GM21737 (cell line): ENCODE results near the gene MITF.
"Not testable (repeated sequence)": the region's sequence is repeated elsewhere in the genome, so short reads cannot be mapped to it uniquely, and the experiment has no call there.

Experiments
- ATAC-seq: cut with Tn5 transposase; IDR thresholded peaks from one replicate; pipeline ENCODE4 v1.9.1; 2021; ENCODE audit warnings: mild to moderate bottlenecking, moderate library complexity; ENCODE audit not compliant: unreplicated experiment

The MITF gene

GRCh38 chr3:69902386-69902785 is 163.1 kb downstream of the MITF start:
- no peak for ATAC-seq

- ATAC-seq = no peak
Measured at GRCh38 chr3:69906351-69906966, 167.2 kb downstream of the MITF start.

GRCh38 chr3:69907554-69907953 is 168.3 kb downstream of the MITF start:
- no peak for ATAC-seq

GRCh38 chr3:69909859-69910258 is 170.6 kb downstream of the MITF start:
- ATAC-seq = not testable (repeated sequence)

GRCh38 chr3:69913422-69913821 is 174.2 kb downstream of the MITF start:
- no peak for ATAC-seq

- no peak for ATAC-seq
Measured at GRCh38 chr3:69914395-69914794, 175.1 kb downstream of the MITF start.

GRCh38 chr3:69915726-69916125 is 176.5 kb downstream of the MITF start:
- no peak for ATAC-seq

- not testable (repeated sequence) for ATAC-seq
Measured at GRCh38 chr3:69920009-69920408, 180.7 kb downstream of the MITF start.

GRCh38 chr3:69921651-69922050 is 182.4 kb downstream of the MITF start:
- ATAC-seq = no peak

- ATAC-seq = no peak
Measured at GRCh38 chr3:69922521-69923000, 183.3 kb downstream of the MITF start.

- ATAC-seq = no peak
Measured at GRCh38 chr3:69925506-69925905, 186.2 kb downstream of the MITF start.

- no peak for ATAC-seq
Measured at GRCh38 chr3:69926385-69926784, 187.1 kb downstream of the MITF start.

GRCh38 chr3:69927571-69927970 is 188.3 kb downstream of the MITF start:
- ATAC-seq = no peak

GRCh38 chr3:69929019-69929418 is 189.8 kb downstream of the MITF start:
- no peak for ATAC-seq

- no peak for ATAC-seq
Measured at GRCh38 chr3:69930564-69930963, 191.3 kb downstream of the MITF start.

- ATAC-seq = no peak
Measured at GRCh38 chr3:69932087-69932486, 192.8 kb downstream of the MITF start.

GRCh38 chr3:69932501-69932900 is 193.2 kb downstream of the MITF start:
- no peak for ATAC-seq

- ATAC-seq = no peak
Measured at GRCh38 chr3:69934398-69934797, 195.1 kb downstream of the MITF start.

GRCh38 chr3:69936266-69936665 is 197.0 kb downstream of the MITF start:
- no peak for ATAC-seq

- no peak for ATAC-seq
Measured at GRCh38 chr3:69938061-69938460, 198.8 kb downstream of the MITF start.

GRCh38 chr3:69938931-69939330 is 199.7 kb downstream of the MITF start:
- ATAC-seq = no peak

GRCh38 chr3:69941037-69941436 is 201.8 kb downstream of the MITF start:
- ATAC-seq = no peak
